ENCODE measurements around the gene RASSF3.
A peak's percentile ranks its signal among the peaks of the same experiment; 100 is the strongest.
"Not testable (repeated sequence)": the region's sequence is repeated elsewhere in the genome, so short reads cannot be mapped to it uniquely, and the experiment has no call there.

RASSF3 gene

DNA sequence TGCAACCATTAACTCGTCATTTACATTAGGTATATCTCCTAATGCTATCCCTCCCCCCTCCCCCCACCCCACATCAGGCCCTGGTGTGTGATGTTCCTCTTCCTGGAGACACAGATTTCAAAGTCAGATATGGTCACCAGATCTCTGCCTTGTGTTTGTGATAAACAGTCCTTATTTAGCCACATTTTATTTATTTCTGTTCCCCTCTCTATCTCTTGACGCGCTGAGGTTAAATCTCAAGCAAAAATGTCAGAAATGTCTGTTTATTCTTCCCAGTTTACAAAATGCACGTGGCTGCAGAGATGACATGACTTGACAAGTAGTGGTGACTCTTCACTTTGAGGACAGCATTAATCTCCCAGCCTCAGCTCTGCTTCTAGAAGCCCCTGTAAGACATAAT, 11.5 kb upstream of the RASSF3 start:
- no peak for DNase-seq

DNA sequence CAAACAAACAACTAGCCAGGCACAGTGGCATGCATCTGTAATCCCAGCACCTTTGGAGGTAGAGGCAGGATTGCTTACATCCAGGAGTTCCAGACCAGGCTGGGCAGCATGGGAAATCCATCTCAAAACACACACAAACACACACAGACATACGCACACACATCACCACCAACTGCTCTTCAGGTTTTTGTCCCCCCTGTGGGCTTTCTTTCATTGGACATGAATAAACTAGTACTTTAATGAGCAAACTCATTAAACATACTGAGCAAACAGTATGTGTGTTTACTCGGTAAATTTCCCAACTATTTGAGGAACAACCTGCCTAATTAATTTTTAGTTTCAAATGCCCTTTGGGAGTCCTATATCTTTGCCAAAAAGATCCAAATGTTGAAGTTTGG, 10.1 kb upstream of the RASSF3 start:
- DNase-seq = no peak

DNA sequence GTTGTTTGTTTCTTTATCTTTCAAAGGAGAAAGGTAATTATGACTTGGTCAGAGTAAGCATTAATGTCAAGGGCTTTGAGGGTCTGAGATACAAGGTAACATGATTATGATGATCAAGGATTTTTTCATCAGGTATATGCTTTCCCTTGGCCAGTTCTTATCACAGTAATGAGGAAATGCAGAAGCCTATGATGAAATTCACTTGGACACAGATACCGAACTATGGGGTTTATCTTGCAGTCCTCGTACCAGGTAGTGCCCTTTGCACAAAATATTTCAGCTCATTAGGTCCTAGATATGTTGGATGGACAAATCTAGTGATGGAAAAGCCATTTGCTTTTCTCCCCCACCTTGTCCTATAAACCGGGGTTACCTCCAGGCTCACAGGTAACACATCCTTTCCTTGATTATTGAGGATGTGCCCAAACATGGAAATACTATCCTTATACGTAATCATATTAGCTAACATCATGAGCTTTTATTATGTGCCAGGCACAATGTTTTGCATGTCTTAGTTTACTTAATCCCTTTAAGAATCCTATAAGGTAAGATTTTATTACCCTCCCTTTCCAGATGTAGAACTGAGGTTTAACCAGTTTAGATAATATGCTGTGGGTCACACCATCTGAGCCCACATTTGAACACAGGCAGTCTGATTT, 7.0 kb upstream of the RASSF3 start:
- DNase-seq = no peak

DNA sequence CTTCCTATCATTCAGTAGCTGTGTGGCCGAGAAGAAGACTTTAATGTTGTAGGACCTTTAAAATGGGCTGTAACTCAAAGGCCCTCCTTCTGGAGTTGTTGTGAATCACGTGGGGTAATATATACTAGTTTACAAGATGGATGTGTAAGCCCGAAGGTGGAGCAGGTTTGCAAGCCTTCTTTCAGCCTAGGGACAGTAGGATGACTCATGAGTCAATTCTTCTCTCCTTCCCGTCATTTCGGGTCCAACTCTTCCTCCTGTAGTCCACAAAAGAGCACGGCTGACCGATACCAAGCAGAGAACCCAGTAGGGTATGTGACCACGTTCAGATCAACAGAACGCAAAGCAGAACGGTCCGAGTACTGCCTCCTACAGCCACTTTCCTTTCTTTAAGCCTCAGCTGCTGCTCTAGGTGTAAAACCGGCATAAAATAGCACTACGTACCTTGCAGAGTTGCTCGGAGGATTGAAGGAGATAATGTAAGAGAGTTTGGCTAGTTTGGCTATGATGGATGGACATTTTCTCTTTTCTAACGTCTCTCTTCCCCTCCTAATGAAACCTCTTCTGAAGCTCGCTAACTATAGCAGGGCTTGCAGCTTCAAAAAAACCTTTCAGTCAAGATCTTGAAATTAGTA, 1.3 kb upstream of the RASSF3 start:
- DNase-seq = no peak

DNA sequence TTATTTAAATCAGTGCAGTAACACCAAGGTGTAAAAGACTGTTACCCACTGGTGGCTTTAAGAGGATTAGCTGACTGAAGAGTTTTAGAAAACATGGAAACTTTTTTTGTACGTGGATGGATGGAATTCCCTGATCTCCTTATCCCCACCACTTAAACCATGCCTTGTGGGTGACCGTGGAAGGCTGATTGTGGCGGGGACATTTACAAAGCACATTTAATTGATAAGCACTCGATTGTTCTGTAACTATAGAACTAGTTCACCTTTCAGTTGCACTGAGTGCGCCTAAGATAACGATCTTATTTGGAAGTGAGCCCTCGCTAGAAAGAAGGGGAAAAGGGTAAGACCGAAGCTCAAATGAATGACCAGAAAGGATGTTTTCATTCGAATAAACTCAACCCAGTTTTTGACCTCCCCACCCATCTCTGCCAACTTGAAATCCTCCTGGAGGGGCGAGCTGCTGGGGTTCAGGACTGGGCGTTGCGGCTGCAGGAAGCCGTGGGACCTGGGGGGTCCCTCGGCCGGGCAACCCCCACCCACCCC, 688 bp upstream of the RASSF3 start:
- no peak for DNase-seq

DNA sequence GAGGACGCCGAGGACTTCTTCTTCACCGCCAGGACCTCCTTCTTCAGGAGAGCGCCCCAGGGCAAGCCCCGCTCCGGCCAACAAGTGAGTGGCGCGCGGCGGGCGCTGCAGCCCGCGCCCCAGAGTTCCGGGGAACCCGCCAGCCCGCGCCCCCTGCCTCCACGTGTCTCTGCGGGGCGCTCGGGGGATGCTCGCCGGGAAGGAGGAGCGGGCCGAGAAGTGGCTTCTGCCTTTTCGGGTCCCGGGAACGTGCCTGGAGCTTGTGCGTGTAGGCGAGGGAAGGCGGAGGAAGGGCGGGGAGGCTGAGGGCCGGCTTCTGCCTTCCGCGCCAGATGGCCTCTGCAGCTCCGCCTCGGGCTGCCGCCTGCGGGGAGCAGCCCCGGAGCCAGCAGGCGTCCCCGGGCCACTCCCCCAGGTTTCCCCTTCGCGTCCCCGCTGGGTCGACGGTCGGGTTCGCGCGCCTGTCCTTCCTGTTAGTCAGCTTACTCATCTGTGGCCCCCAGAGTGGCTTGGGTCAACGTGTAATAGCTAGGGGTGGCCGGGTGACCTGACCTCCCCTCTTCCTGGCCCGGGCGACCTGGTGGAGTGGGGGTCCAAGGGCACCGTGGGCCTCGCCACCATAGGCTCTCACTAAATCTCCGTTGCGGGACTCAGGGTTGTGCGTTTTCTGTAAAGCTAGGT, 505 bp downstream of the RASSF3 start:
- DNase-seq = peak in 1 of 2 donors; percentile 34

DNA sequence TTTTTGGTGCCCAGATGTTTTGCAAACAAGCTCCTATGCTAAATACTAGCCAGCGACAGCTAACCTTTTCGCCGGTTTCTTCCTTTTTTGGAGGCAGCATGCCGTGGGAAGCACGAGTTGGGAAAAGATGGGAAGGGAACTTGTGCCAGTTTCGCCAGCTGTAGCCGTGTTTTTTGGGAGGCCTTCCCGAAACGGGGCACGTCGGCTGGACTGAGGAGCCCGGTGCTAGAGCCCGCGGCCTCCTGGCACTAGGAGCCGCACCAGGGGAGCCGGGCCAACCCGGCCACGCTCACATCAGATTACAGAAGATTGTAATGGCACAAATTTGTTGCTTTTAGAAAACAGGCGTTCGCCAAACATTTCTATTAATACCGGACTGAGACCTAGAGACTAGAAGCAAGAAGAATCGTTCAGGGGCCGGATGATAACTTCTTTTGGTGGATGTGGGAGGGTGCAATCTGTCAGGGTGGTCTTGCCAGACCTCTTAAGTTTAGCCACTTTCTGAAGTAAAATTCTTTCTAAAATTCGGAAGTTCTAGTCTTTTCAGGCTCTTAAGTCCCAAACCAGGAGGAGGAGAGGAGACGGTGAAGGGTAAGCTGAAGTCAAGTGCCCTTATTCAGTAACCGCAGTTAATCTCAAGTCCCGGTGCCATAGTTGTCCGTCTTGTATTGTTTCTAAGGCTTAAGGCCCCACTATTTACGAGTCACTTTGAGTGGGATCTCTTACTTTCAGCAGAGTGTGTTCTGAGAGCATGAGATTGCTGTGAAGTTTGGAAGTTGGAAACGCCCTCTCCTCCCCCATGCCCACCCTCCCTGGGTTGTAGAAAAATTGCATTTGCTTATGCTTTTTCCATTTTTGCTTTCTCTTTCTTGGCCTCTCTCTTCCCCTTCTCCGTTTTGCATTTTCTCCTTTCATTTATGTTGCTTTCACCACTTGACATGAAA, 1.3 kb downstream of the RASSF3 start:
- DNase-seq = peak in 1 of 2 donors; percentile 18

DNA sequence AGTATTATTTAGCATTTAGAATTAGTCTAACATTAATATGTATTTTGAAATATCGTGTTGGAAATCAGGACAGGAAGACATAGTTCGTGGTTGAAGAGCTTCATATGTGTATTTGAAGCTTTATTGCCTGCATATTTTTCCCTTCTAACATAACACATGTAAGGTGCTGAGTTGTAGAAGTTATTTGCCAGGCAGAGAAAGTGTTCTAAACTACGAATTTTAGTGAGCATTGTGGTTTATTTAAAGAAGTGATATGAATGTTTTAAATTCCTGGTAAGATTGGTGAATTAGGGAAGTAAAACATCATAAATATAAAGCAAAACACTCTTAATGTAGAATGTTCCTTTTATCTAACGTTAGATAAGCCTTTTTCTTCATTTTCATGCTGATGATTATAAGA, 2.5 kb downstream of the RASSF3 start:
- no peak for DNase-seq

DNA sequence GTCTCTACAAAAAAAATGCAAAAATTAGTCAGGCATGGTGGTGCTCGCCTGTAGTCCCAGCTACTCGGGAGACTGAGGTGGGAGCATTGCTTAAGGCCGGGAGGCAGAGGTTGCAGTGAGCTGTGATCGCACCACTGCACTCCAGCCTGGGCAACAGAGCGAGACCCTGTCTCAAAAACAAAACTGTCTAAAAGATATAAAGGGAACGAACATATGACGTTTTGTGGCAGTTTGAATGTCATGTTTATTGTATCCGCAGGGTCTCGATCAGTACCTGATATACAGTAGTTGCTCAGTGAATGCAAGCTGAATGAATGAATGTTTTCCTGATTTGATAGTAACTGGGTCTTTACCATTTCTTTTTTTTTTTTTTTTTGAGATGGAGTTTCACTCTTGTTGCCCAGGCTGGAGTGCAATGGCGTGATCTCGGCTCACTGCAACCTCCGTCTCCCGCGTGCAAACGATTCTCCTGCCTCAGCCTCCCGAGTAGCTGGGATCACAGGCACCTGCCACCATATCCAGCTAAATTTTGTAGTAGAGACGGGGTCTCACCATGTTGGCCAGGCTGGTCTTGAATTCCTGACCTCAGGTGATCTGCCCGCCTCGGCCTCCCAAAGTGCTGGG, 3.6 kb downstream of the RASSF3 start:
- not testable (repeated sequence) for DNase-seq

DNA sequence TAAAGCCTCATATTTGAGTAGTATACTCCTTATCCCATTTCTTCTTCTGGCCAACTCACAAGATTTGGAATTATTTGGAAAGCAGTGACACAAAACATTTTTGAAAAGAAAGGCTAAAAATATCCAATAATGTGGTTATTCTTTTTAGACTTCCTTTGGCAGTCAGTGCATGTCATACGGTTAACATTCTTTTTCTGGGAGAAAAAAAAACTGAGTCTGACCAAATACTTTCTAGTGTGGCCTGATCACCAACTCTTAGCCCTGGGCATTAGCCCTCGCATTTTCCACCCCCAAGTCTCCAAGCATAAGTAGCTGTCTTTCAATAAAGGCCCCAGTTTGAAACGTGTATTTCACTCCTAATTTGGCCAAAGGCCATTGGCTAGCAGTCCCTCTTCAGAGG, 5.9 kb downstream of the RASSF3 start:
- DNase-seq = no peak

DNA sequence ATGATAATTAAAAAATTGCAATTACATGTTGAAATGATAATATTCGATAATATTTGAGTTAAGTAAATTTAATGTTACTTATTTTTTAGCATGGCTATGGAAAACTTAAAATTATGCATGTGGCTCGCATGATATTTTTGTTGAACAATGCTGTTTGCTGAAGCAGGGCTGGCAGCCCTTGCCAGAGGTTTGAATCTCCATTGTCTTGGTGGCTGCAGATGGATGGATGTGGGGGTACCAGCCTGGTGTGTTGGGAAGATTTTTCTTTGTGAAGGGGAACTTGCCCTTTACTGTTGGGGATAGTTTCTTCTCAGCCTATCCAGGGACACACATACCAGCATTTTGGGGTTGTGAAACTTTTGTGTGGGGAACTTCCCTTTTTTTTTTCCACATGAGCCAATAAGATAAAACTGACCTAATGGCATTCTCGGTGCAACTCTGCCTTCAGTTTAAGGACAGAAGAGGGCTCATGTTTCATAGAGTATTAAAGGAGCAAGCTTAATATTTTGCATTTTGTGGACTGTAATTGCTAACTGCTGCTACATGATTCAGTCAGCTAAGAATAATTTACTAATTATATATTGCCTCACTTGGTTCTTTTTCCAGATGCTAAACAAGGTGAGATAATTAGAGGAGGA, 8.8 kb downstream of the RASSF3 start:
- DNase-seq = no peak

DNA sequence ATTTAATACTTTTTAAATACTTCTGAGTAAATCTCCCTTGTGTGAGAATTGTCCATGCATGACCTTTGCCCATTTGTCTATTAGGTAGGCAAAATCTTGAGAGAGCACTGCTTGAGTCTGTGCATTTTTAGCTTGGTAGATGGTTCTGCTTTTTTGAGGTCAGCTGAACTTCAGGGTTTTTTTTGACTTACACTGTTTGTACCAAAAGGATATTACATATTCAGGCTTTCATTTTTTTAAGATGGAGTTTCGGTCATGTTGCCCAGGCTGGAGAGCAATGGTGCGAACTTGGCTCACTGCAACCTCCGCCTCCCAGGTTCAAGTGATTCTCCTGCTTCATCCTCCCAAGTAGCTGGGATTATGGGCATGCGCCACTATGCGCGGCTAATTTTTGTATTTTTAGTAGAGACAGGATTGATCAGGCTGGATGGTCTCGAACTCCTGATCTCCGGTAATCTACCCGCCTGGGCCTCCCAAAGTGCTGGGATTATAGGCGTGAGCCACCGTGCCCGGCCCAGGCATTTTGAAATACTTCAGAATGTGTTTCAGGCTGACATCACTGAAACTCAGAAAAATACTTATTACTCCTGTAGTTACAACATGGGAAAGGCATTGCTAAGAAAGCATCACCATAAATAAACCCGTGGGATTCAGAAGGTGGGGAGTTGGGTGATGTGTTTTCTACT, 11.1 kb downstream of the RASSF3 start:
- no peak for DNase-seq

DNA sequence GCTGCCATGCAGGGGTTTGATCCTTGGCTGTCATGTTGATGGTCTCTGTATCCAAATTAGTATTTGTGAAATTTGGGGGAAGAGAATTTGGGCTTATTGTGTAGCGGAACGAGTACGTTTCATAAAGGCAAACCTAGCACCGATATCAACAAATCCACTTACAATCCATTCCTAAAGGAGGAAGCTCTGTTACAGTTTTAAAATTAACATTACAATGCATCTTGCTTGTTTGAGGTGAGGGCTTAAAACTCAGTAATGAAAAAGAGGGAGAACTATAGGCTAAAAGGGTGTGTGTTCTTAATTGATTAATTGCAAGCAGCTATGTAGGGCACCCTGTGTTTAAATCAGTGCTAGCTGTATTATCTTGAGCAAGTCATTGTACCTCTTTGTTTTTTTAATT, 13.7 kb downstream of the RASSF3 start:
- DNase-seq = no peak

DNA sequence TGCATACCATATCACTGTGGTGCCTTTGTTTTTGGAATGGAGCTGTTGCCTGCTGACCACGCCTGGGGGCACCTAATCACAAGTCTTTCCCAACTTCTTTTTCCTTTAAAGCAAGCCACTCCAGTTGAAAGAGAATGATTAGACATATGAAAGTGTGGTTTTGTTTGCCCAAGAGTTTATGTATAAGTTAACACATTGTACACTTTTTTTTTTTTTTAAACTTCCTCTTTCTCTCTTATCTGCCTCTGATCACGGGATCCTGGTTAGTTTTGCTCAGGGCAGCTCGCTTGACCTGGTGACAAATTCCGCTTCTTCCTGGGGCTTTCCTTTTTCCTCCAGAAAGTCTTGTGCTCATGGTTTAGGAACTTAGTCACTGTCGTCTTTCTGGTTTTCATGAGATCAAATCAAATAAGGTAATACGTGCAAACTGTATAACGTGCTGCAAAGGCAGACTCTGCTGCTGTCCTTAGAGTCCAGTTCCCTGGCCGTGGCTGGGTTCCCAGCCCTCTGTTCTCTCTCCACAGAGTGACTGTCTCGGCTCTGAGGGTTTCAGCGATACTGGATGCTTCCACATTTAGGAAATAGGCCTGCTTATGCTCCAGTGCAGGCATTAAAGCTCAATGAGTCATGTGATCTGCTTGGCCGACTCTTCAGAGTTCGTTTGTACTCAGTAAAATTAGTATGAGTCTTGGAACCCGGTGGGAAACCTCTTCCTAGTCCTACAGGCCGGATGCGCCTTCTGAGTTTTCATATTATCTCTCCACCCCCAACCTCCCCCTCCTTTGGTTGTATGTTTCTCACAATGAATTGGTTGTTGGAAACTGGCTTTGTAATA, 15.2 kb downstream of the RASSF3 start:
- DNase-seq = peak in 1 of 2 donors; percentile 40

DNA sequence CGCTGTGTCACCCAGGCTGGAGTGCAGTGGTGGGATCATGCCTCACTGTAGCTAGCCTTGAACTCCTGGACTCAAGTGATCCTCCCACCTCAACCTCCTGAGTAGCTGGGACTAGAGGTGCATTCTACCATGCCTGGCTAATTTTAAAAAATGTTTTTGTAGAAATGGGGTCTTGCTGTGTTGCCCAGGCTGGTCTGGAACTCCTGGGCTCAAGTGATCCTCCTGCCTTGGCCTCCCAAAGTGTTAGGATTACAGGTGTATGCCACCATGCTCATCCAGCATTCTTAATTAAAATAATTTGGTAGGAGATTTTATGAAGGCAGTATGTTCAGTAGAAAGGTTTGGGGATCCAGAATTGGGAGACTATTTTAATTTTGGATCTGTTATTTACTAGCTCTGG, 16.3 kb downstream of the RASSF3 start:
- DNase-seq = not testable (repeated sequence)

DNA sequence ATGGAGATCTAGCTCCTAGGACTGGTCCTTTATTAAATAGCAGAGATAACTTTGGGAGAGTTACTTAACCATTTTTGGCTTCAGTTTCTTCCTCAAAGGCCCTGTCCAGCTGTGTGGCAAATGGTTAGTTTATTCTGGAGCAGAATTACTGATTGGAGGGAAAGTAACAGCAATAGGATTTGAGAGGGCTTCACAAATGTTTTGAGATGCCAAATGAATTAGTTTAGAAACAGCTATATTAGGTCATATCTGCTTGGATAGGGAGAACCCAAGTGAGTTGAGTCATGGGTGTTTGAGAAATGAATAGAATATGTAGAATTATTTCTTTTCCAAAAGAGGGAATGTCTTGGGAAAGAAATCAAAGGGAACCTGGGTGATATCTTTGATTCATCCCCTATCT, 17.5 kb downstream of the RASSF3 start:
- no peak for DNase-seq

DNA sequence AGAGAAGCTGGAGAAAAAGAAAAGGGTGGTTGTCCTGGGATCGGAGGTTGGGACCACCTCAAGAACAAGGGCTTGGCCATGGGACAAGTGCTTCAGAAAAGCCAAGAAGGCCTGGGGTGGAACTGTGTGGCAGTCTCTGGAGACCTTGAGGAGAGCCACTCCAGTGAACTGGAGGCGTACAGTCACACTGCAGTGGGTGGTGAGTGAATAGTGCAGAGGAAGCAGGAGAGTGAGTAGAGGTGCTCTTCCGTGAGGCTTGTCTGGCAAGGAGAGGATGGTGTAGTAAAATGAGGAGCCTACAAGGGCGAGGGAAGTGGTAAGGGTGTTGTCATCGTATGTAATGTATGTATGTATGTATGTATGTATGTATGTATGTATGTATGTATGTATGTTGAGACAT, 20.9 kb downstream of the RASSF3 start:
- no peak for DNase-seq

DNA sequence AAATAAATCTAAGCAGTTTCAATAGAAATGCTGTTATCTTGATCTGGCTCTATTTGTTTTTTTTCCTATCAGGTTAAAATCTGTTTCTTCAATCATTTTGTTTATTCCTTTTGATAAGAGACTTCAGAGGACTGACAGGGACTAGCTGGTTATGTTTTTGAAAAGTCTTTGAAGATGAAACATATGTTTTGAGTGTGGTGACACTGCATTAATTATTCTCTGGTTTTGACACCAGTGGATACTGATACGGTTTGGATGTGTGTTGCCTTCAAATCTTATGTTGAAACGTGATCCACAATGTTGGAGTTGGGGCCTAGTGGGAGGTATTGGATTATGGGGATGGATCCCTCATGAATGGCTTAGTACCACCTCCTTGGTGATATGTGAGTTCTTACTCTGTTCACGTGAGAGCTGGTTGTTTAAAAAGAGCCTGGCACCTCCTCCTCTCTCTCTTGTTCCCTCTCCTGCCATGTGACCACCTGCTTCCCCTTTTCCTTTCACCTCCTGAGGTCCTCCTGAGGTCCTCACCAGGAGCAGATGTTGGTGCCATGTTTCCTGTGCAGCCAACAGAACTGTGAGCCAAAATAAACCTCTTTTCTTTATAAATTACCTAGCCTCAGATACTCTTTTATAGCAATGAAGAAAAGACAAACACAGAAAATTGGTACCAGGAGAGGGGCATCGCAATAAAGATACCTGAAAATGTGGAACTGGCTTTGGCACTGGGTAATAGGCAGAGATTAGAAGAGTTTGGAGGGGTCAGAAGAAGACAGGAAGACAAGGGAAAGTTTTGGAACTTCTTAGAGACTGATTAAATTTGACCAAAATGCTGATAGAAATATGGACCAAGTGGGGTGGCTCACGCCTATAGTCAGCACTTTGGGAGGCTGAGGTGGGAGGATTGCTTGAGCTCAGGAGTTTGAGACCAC, 23.0 kb downstream of the RASSF3 start:
- no peak for DNase-seq

DNA sequence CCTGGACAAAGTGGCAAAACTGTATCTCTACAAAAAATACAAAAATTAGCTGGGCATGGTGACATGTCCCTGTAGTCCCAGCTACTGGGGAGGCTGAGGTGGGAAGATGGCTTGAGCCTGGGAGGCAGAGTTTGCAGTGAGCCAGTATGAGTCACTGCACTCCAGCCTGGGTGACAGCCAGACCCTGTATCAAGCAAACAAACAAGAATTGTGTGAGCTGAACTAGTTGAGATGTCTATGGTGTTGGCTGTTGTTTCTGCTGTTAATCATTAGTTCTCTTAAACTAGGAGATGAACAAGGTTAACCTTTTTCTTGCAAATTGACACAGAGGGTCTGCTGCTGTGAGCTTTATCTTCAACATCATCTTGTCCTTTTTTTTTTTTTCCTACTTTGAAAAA, 23.6 kb downstream of the RASSF3 start:
- no peak for DNase-seq

Measured in hippocampal formation (tissue), 2 donors.